Measurements from ENCODE around the gene PRKCE.

PRKCE gene

DNA sequence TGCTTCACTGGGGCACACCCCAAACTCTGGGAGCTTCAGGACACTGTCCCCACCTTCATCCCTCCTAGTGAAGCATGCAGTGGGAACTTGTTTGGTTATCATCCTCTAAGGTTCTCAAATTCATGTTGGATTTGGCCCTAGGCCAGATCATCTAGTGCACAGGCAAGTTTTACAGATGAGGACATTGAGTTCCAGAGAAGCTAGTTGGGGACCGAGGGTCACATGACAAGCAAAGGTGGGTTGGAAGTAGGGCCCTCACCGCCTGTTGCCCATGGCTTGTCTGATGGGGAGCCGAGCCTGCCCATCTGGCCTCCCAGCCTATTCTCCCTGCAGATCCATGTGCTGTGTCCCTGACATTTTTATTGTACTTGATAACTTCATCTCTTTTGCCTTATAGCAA is 2.8 kb downstream of the PRKCE start:
- CTCF ChIA-PET, result interaction anchor here (0.7 to 1.9 kb wide), 2 partner anchors 47 to 124 kb away, joined by 3 to 5 read pairs; no protein-coding TSS in a partner anchor
- no peak overlapping the region for H3K27ac ChIP-seq
- TF ChIP-seq, protein P1, sequence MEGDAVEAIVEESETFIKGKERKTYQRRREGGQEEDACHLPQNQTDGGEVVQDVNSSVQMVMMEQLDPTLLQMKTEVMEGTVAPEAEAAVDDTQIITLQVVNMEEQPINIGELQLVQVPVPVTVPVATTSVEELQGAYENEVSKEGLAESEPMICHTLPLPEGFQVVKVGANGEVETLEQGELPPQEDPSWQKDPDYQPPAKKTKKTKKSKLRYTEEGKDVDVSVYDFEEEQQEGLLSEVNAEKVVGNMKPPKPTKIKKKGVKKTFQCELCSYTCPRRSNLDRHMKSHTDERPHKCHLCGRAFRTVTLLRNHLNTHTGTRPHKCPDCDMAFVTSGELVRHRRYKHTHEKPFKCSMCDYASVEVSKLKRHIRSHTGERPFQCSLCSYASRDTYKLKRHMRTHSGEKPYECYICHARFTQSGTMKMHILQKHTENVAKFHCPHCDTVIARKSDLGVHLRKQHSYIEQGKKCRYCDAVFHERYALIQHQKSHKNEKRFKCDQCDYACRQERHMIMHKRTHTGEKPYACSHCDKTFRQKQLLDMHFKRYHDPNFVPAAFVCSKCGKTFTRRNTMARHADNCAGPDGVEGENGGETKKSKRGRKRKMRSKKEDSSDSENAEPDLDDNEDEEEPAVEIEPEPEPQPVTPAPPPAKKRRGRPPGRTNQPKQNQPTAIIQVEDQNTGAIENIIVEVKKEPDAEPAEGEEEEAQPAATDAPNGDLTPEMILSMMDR (conservative IDR thresholded peaks at IDR 0.05; ENCODE audit: low read depth), result no peak
- POLR2A ChIA-PET (ENCODE audit: low non-redundant PET), result no interaction called here
- DNase-seq (ENCODE audit: low spot score), result no peak

DNA sequence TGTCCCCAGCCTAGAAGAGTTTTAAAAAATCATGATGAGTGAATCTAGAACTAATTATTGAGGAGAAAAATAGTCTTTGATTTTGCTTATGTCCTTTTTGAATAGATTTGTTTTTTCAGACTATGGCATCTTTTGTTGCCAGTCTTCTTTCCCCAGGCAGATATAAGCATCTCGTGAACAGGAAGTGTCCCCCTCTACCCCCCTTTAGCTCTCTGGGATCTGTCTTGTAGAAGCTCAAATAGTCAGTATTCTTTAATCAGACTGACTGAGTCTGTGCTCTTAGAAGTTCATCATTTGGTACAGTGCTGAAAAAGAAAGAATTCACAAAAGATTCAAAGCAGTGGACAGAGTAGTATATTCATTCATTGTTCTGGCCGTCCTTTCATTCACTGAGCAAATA is 10.4 kb downstream of the PRKCE start:
- H3K27ac ChIP-seq, result no peak overlapping the region
- ChIA-PET POLR2A (ENCODE audit: low non-redundant PET) (no interaction called here), CTCF (no interaction called here)

DNA sequence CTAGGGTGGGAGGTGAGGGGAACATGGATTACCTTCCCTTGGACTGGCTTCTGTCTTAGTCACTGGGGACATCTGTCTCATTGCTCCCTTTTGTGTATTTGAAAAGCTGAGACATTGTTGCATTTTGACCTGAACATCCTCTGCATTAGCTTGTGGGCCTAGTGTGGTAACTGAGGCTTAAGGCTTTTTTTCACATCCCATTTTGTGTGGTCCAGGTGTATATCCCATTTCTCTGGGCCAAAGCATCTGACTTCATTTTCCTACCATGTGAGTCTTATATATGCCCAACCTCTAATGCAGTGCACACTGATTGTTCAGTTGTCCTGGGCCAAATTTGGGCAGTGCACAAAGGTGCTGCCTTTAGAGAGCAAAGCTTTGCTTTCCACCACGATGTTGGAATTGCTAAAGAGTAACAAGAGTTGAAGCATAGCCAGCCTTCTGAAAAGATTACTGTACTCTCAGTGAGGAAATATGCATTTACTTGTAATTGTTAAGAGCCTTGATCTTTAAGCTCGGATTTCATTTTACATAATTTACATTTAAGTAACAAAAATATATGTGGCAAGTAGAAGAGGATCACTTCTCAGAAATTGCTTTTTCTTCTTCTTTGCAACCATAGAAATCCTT is 13.3 kb downstream of the PRKCE start:
- no peak overlapping the region for H3K27ac ChIP-seq
- TF ChIP-seq, protein P1 (conservative IDR thresholded peaks at IDR 0.05; ENCODE audit: low read depth), result no peak
- POLR2A ChIA-PET (ENCODE audit: low non-redundant PET), result interaction anchor here (0.6 kb wide), 1 partner anchor 652 kb away, joined by 4 read pairs; no protein-coding TSS in a partner anchor
- DNase-seq (ENCODE audit: low spot score), result no peak
- CTCF ChIA-PET, result interaction anchor here (0.5 to 0.7 kb wide), 3 partner anchors 50 to 1256 kb away, joined by 3 read pairs; no protein-coding TSS in a partner anchor

More for the DNA sequence above, 10.4 kb downstream of the PRKCE start:
- DNase-seq (ENCODE audit: low spot score), result no peak
- TF ChIP-seq, protein P1 (conservative IDR thresholded peaks at IDR 0.05; ENCODE audit: low read depth), result no peak

DNA sequence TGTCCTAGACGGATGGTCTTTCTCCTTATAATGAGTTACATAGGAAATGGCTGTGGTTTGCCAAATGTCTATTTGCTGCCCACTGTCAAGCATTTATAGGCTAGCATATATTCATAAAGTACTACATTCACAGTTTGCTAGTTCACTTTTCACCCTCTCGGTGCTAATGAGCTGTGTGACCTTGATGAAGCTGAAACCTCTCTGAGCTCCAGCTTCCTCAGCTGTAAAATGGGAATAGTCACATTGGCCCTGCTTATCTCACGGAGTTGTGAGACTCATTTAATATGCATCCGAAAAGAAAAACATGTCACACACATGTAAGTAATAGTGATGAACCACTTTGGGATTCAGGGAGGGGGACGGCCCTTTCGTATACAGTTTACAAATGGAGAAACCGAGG is 17.0 kb downstream of the PRKCE start:
- CTCF ChIA-PET, result no interaction called here
- POLR2A ChIA-PET (ENCODE audit: low non-redundant PET), result no interaction called here
- TF ChIP-seq, protein P1 (conservative IDR thresholded peaks at IDR 0.05; ENCODE audit: low read depth), result no peak
- no peak overlapping the region for H3K27ac ChIP-seq
- no peak for DNase-seq (ENCODE audit: low spot score)

DNA sequence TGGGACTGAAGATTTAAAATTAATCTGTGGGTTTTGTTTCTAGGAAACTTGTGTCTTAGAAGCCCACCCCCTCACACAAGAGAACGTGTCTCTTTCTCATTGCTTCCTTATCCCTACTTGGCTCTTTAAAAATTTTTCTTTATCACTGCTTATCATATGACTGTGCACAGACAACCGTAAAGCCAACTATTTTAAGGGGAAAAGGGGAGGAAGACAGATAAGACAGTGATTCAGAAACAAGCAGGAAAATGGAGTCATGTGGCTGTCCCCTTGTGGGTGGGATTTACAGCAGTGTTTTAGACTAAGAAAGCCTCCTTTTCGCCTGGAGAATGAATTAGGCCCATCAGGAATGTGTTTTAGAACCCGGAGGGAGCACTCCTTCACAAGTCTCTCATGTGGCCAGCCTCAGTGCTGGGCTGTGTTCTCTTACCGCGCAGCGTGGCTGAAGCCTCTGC is 17.6 kb downstream of the PRKCE start:
- DNase-seq (ENCODE audit: low spot score), result no peak
- TF ChIP-seq, protein P1 (conservative IDR thresholded peaks at IDR 0.05; ENCODE audit: low read depth), result no peak
- ChIA-PET POLR2A (ENCODE audit: low non-redundant PET) (no interaction called here), CTCF (no interaction called here)
- H3K27ac ChIP-seq, result no peak overlapping the region

DNA sequence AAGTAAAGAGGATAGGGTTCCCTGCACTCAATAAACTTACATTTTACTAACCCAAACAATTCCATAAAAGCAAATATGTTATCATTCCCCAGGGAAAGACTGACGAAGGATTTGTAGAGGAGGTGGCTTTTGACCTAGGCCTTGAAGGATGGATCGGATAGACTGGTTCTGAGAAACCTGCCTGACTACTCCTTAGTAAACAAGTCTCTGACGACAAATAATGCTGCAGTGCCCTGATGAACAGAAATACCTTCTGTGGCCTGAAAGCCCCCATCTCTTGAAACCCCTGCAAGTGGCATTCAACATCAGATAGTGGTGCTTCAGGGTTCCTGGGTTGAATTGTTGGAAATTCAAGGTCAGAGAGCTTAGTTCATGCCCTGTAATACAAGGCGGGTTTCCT is 19.2 kb downstream of the PRKCE start:
- ChIA-PET POLR2A (ENCODE audit: low non-redundant PET) (no interaction called here), CTCF (no interaction called here)
- H3K27ac ChIP-seq, result no peak overlapping the region
- TF ChIP-seq, protein P1 (conservative IDR thresholded peaks at IDR 0.05; ENCODE audit: low read depth), result no peak
- DNase-seq (ENCODE audit: low spot score), result no peak

Data from RWPE1 (cell line).